Gastroesophageal sphincter (tissue), 3 donors: ENCODE data around the gene ADAM8.

Experiments used
- CTCF ChIP-seq, 4 experiments: fragments of 200-600 bp in 2 of 4; fragments of 450-650 bp in 2 of 4; sonication (generic) in 1 of 4; IDR thresholded peaks; one replicate each; pipeline ENCODE4 v1.5.1; 2017 to 2019; ENCODE audit warnings: antibody characterized with exemption in 4 of 4, mild to moderate bottlenecking in 2 of 4, moderate library complexity in 2 of 4
- POLR2A ChIP-seq, 2 donors: fragments of 450-650 bp; IDR thresholded peaks; one replicate each; pipeline ENCODE4 v1.6.1; 2017; ENCODE audit warnings: antibody characterized with exemption in 2 of 2, mild to moderate bottlenecking in 2 of 2, moderate library complexity in 1 of 2

- TF ChIP-seq CTCF (IDR thresholded peaks at IDR 0.05) (no peak), POLR2A (IDR thresholded peaks at IDR 0.05) (no peak)
These were observed 20.8 kb upstream of the ADAM8 start for GRCh38 chr10:133297504-133297903.
